ENCODE measurements around the gene EHD2.

- TF ChIP-seq EZH2 (IDR thresholded peaks at IDR 0.05; ENCODE audit: low read length, unreplicated experiment) (no peak), CTCF (conservative IDR thresholded peaks at IDR 0.05; ENCODE audit: low read depth, low read length) (no peak)
These were observed 32.0 kb downstream of the EHD2 start, which contains the start of gene NOP53 for GRCh38 chr19:47745010-47745901.
